ENCODE data around the gene CAMK1G.

The CAMK1G gene

GRCh38 chr1:209609041-209609790, 25.7 kb downstream of the CAMK1G start:
- Histone ChIP-seq H3K36me3 (ENCODE audit: control insufficient read depth in 5 of 5, insufficient read depth in 5 of 5, low read length in 5 of 5) (peaks cover 0 to 2% (median 0%) of the 10 kb centered on the region in 5 donors), H3K9ac (ENCODE audit: low read length in 5 of 5) (no peak overlapping the region), H3K9me3 (ENCODE audit: control insufficient read depth in 5 of 5, low read length in 5 of 5) (no peaks in the 10 kb centered on the region), H3K27me3 (ENCODE audit: control insufficient read depth in 5 of 5, insufficient read depth in 4 of 5, low read length in 5 of 5) (no peaks in the 10 kb centered on the region), H3K4me1 (ENCODE audit: control insufficient read depth in 5 of 5, insufficient read depth in 5 of 5, low read length in 5 of 5) (peaks cover 0 to 6% (median 0%) of the 10 kb centered on the region in 5 donors), H3K27ac (ENCODE audit: low read depth, low read length) (no peak overlapping the region), H3K4me3 (ENCODE audit: low read depth in 1 of 5, low read length in 5 of 5) (no peak overlapping the region)

- no peak overlapping the region for H3K9ac ChIP-seq (ENCODE audit: low read length in 5 of 5)
- H3K4me3 ChIP-seq (ENCODE audit: low read depth in 1 of 5, low read length in 5 of 5) = no peak overlapping the region
- H3K4me1 ChIP-seq (ENCODE audit: control insufficient read depth in 5 of 5, insufficient read depth in 5 of 5, low read length in 5 of 5) = peaks cover 0 to 6% (median 0%) of the 10 kb centered on the region in 5 donors
- no peaks in the 10 kb centered on the region for H3K27me3 ChIP-seq (ENCODE audit: control insufficient read depth in 5 of 5, insufficient read depth in 4 of 5, low read length in 5 of 5)
- no peaks in the 10 kb centered on the region for H3K9me3 ChIP-seq (ENCODE audit: control insufficient read depth in 5 of 5, low read length in 5 of 5)
- H3K36me3 ChIP-seq (ENCODE audit: control insufficient read depth in 5 of 5, insufficient read depth in 5 of 5, low read length in 5 of 5) = peaks cover 0 to 9% (median 2%) of the 10 kb centered on the region in 5 donors
- H3K27ac ChIP-seq (ENCODE audit: low read depth, low read length) = no peak overlapping the region
Observed at GRCh38 chr1:209609791-209610630, 26.5 kb downstream of the CAMK1G start.

DNA sequence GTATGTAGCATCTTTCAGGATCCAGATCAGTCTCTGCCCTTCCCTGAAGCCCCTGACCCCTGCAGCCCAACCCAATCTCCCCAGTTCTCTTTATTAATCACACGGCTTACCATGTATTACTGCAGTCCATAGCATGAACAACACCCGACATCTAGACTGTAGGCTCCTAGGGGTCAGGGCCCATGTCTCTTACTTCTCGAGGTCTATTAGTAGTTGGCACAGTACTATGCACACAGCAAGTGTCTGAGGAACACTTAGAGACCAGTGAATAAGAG, 27.1 kb downstream of the CAMK1G start:
- Histone ChIP-seq H3K4me3 (ENCODE audit: low read depth in 1 of 5, low read length in 5 of 5) (no peak overlapping the region), H3K27me3 (ENCODE audit: control insufficient read depth in 5 of 5, insufficient read depth in 4 of 5, low read length in 5 of 5) (no peaks in the 10 kb centered on the region), H3K9ac (ENCODE audit: low read length in 5 of 5) (no peak overlapping the region), H3K4me1 (ENCODE audit: control insufficient read depth in 5 of 5, insufficient read depth in 5 of 5, low read length in 5 of 5) (peaks cover 0 to 6% (median 0%) of the 10 kb centered on the region in 5 donors), H3K27ac (ENCODE audit: low read depth, low read length) (no peak overlapping the region), H3K9me3 (ENCODE audit: control insufficient read depth in 5 of 5, low read length in 5 of 5) (no peaks in the 10 kb centered on the region), H3K36me3 (ENCODE audit: control insufficient read depth in 5 of 5, insufficient read depth in 5 of 5, low read length in 5 of 5) (peaks cover 0 to 15% (median 8%) of the 10 kb centered on the region in 5 donors)

GRCh38 chr1:209611771-209612570, 28.5 kb downstream of the CAMK1G start:
- Histone ChIP-seq H3K27me3 (ENCODE audit: control insufficient read depth in 5 of 5, insufficient read depth in 4 of 5, low read length in 5 of 5) (no peaks in the 10 kb centered on the region), H3K27ac (ENCODE audit: low read depth, low read length) (no peak overlapping the region), H3K9ac (ENCODE audit: low read length in 5 of 5) (no peak overlapping the region)

DNA sequence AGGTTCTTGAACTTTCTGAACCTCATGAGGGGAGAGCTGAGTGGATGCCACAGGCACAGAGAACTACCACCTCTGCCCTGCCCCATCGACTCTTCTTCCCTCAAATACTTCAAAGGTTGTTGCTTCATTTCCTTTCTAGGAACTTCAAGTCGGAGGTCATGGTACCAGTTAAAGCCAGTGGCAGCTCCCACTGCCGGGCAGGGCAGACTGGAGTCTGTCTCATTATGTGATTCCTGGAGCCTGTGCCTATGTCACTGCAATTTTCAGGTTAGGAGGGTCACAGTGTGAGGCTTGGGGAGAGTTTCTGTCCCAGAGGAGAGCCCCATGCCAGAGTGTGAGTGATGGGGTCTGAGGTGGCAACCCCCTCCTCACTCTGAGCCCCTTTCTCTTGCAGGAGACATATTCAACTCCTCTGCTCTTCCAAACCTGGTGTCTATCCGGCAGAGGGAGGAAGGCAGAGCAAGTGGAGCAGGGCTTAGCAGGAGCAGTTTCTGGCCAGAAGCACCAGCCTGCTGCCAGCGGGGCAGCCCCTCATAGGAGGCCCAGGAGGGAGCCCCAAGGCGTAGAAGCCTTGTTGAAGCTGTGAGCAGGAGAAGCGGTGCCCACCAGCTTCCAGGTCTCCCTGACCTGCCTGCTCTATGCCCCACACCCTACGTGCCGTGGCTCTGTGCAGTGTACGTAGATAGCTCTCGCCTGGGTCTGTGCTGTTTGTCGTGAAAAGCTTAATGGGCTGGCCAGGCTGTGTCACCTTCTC, 29.3 kb downstream of the CAMK1G start:
- Histone ChIP-seq H3K4me1 (ENCODE audit: control insufficient read depth in 5 of 5, insufficient read depth in 5 of 5, low read length in 5 of 5) (peaks cover 0 to 6% (median 0%) of the 10 kb centered on the region in 5 donors), H3K27ac (ENCODE audit: low read depth, low read length) (no peak overlapping the region), H3K9ac (ENCODE audit: low read length in 5 of 5) (no peak overlapping the region), H3K9me3 (ENCODE audit: control insufficient read depth in 5 of 5, low read length in 5 of 5) (no peaks in the 10 kb centered on the region), H3K36me3 (ENCODE audit: control insufficient read depth in 5 of 5, insufficient read depth in 5 of 5, low read length in 5 of 5) (peaks cover 0 to 37% (median 26%) of the 10 kb centered on the region in 5 donors), H3K4me3 (ENCODE audit: low read depth in 1 of 5, low read length in 5 of 5) (no peak overlapping the region), H3K27me3 (ENCODE audit: control insufficient read depth in 5 of 5, insufficient read depth in 4 of 5, low read length in 5 of 5) (no peaks in the 10 kb centered on the region)

More at GRCh38 chr1:209611771-209612570, 28.5 kb downstream of the CAMK1G start:
- Histone ChIP-seq H3K36me3 (ENCODE audit: control insufficient read depth in 5 of 5, insufficient read depth in 5 of 5, low read length in 5 of 5) (peaks cover 0 to 29% (median 21%) of the 10 kb centered on the region in 5 donors), H3K4me1 (ENCODE audit: control insufficient read depth in 5 of 5, insufficient read depth in 5 of 5, low read length in 5 of 5) (peaks cover 0 to 6% (median 0%) of the 10 kb centered on the region in 5 donors), H3K9me3 (ENCODE audit: control insufficient read depth in 5 of 5, low read length in 5 of 5) (no peaks in the 10 kb centered on the region), H3K4me3 (ENCODE audit: low read depth in 1 of 5, low read length in 5 of 5) (no peak overlapping the region)

DNA sequence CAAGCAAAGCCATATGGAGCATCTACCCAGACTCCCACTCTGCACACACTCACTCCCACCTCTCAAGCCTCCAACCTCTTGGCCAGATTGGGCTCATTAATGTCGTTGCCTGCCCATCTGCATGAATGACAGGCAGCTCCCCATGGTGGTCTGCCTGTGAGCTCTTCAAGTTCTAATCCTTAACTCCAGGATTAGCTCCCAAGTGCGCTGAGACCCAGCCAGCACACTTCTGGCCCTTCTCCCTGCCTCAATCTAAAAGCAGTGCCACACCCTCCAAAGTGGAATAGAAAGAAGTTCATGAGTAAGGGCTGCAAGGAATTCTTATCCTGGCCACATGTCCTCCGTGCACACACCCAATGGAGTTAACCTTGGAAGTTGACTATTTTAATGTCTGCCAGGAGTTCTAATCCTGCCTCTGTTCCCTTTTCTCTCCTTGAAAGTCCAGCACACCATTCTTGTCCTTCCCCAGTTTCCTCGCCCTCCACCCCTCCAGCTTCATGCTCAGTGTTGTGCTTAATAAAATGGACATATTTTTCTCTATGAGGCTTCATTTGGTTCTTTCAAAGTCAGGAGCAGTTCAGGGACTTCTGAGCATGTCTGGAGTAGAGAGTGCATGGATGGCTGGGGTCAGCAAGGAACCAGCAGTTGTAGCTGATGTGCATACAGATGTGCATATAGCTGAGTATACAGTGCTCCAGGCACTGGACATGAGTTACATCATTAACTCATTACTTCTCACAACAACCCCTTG, 30.1 kb downstream of the CAMK1G start:
- Histone ChIP-seq H3K4me3 (ENCODE audit: low read depth in 1 of 5, low read length in 5 of 5) (no peak overlapping the region), H3K9ac (ENCODE audit: low read length in 5 of 5) (no peak overlapping the region), H3K9me3 (ENCODE audit: control insufficient read depth in 5 of 5, low read length in 5 of 5) (no peaks in the 10 kb centered on the region), H3K4me1 (ENCODE audit: control insufficient read depth in 5 of 5, insufficient read depth in 5 of 5, low read length in 5 of 5) (peaks cover 0 to 10% (median under 1%) of the 10 kb centered on the region in 5 donors), H3K27ac (ENCODE audit: low read depth, low read length) (no peak overlapping the region), H3K36me3 (ENCODE audit: control insufficient read depth in 5 of 5, insufficient read depth in 5 of 5, low read length in 5 of 5) (peaks cover 0 to 45% (median 33%) of the 10 kb centered on the region in 5 donors), H3K27me3 (ENCODE audit: control insufficient read depth in 5 of 5, insufficient read depth in 4 of 5, low read length in 5 of 5) (no peaks in the 10 kb centered on the region)

DNA sequence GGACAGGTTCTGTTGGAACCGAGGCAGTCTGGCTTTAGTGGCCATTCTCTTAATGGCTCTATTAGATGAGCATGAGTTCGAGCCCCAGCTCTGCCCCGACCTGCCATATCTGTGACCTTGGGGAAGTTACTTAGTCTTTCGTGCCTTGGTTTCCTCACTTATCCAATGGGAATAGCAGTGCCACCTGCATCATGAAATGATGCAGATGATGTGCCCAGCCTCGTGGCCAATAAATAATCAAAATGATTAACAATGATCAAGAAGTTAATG, 30.6 kb downstream of the CAMK1G start:
- peaks cover 2 to 15% (median 5%) of the 10 kb centered on the region in 5 donors for H3K4me1 ChIP-seq (ENCODE audit: control insufficient read depth in 5 of 5, insufficient read depth in 5 of 5, low read length in 5 of 5)
- H3K9me3 ChIP-seq (ENCODE audit: control insufficient read depth in 5 of 5, low read length in 5 of 5) = no peaks in the 10 kb centered on the region
- no peak overlapping the region for H3K4me3 ChIP-seq (ENCODE audit: low read depth in 1 of 5, low read length in 5 of 5)
- H3K27ac ChIP-seq (ENCODE audit: low read depth, low read length) = no peak overlapping the region
- no peaks in the 10 kb centered on the region for H3K27me3 ChIP-seq (ENCODE audit: control insufficient read depth in 5 of 5, insufficient read depth in 4 of 5, low read length in 5 of 5)
- no peak overlapping the region for H3K9ac ChIP-seq (ENCODE audit: low read length in 5 of 5)
- H3K36me3 ChIP-seq (ENCODE audit: control insufficient read depth in 5 of 5, insufficient read depth in 5 of 5, low read length in 5 of 5) = peaks cover 0 to 45% (median 34%) of the 10 kb centered on the region in 5 donors

GRCh38 chr1:209614906-209615305, 31.4 kb downstream of the CAMK1G start:
- H3K9me3 ChIP-seq (ENCODE audit: control insufficient read depth in 5 of 5, low read length in 5 of 5) = no peaks in the 10 kb centered on the region
- H3K4me1 ChIP-seq (ENCODE audit: control insufficient read depth in 5 of 5, insufficient read depth in 5 of 5, low read length in 5 of 5) = peaks cover 2 to 20% (median 8%) of the 10 kb centered on the region in 5 donors
- no peak overlapping the region for H3K4me3 ChIP-seq (ENCODE audit: low read depth in 1 of 5, low read length in 5 of 5)
- H3K9ac ChIP-seq (ENCODE audit: low read length in 5 of 5) = no peak overlapping the region
- H3K36me3 ChIP-seq (ENCODE audit: control insufficient read depth in 5 of 5, insufficient read depth in 5 of 5, low read length in 5 of 5) = peaks cover 0 to 45% (median 34%) of the 10 kb centered on the region in 5 donors
- H3K27ac ChIP-seq (ENCODE audit: low read depth, low read length) = no peak overlapping the region
- no peaks in the 10 kb centered on the region for H3K27me3 ChIP-seq (ENCODE audit: control insufficient read depth in 5 of 5, insufficient read depth in 4 of 5, low read length in 5 of 5)

Data from subcutaneous abdominal adipose tissue (tissue), 5 donors.